Hematopoietic multipotent progenitor cell treated with erythropoietin and hydrocortisone succinate and interleukin-3 and kit ligand, for 4 days (in vitro differentiated cells): Measurements from ENCODE around the gene ARID3A.

Experiments used
- DNase-seq: peaks from one replicate; pipeline ENCODE4 v3.0.0-alpha.2; 2015

Gene ARID3A

DNA sequence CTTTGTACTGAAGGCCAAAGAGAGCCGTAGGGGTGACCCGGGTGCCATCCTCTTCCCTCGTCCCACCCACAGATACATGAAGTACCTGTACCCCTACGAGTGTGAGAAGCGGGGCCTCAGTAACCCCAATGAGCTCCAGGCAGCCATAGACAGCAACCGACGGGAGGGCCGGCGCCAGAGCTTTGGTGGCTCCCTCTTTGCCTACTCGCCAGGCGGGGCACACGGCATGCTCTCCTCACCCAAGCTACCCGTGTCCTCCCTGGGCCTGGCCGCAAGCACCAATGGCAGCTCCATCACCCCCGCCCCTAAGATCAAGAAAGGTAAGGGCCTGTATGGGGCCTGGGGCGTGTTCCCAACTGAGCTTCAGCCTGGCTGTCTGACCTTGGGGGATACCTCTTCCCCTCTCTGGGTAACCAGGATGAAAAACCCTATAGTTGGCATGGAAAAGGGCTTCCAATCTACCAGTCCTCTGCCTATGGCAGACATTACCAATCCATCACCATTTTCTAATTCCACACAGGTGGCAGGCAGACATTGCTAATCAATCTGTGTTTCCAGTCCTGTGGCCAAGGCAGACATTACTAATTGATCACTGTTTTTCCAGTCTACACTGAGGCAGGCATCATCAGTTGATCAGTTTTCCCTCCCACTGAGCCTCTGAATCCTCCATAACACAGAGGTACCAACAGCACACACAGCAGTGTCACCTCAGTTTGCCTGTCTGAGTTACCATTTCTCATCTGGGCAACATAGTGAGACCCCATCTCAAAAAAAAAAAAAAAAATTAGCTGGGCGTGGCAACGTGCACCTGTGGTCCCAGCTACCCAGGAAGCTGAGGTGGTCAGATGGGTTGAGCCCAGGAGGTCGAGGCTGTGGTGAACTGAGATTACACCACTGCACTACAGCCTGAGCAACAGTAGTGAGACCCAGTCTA is 39.2 kb downstream of the ARID3A start:
- DNase-seq: no peak

DNA sequence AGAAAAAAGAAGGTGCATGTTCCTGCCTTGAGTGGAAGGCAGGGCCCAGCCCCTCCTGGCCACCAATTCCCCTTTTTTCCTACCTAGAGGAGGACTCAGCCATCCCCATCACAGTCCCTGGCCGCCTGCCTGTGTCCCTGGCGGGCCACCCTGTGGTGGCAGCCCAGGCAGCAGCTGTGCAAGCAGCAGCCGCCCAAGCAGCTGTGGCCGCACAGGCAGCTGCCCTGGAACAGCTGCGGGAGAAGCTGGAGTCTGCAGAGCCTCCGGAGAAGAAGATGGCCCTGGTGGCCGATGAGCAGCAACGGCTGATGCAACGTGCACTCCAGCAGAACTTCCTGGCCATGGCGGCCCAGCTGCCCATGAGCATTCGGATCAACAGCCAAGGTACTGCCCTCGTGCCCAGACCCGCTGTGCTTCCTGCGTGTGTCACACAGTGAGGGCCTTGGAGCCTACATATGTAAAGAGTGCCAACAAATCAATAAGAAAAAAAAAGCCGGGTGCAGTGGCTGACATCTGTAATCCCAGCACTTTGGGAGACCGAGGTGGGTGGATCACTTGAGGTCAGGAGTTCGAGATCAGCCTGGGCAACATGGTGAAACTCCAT is 40.8 kb downstream of the ARID3A start:
- no peak for DNase-seq

DNA sequence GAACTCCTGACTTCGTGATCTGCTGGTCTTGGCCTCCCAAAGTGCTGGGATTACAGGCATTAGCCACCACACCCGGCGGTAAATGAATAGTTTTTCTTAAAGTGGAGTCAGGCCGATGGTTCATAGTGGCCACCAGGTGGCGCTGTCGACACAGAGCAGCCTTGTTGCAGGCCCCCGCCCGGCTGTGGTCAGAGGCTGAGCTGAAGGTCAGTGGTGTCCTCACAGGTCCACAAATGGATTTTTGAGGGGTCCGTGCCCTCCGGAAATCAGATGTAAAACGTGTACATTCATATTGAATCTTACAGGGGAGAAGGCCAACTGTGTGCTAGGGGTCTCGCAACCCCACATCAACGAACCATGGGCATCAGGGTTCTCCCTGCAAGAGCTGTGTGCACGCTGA is 44.9 kb downstream of the ARID3A start:
- DNase-seq: no peak

DNA sequence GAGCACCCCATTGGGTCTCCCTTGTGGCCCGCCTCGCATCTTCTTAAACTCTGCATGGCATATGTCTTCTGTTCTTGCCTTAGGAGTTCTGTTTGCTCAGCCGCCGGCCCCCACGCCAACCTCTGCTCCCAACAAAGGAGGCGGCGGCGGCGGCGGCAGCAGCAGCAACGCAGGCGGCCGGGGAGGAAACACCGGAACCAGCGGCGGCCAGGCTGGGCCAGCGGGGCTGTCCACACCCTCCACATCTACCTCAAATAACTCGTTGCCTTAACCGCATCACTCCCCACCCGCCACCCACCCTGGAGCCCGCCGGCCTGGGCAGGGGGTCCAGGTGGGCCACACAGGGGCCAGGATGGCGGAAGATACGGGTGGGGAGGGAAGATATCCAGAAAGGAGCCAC is 46.0 kb downstream of the ARID3A start:
- no peak for DNase-seq

DNA sequence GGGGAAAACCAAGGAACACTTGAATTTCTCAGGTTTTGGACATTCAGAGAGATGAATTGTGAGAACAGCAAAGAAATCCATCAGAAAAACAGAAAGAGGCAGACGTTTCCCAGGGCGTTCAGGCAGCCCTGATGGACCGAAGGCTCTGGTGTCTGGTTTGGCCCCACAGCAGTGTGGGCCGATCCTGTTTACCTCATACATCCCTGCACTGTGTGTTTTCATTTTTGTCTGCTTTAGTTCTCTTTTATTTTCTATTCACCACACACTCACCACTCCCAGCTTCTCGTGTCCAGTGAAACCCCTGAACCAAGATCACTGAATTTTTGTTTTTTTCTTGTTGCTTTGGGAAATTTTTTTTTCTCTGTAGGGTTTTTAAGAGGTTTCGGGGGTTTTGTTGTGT is 46.4 kb downstream of the ARID3A start:
- DNase-seq: no peak

DNA sequence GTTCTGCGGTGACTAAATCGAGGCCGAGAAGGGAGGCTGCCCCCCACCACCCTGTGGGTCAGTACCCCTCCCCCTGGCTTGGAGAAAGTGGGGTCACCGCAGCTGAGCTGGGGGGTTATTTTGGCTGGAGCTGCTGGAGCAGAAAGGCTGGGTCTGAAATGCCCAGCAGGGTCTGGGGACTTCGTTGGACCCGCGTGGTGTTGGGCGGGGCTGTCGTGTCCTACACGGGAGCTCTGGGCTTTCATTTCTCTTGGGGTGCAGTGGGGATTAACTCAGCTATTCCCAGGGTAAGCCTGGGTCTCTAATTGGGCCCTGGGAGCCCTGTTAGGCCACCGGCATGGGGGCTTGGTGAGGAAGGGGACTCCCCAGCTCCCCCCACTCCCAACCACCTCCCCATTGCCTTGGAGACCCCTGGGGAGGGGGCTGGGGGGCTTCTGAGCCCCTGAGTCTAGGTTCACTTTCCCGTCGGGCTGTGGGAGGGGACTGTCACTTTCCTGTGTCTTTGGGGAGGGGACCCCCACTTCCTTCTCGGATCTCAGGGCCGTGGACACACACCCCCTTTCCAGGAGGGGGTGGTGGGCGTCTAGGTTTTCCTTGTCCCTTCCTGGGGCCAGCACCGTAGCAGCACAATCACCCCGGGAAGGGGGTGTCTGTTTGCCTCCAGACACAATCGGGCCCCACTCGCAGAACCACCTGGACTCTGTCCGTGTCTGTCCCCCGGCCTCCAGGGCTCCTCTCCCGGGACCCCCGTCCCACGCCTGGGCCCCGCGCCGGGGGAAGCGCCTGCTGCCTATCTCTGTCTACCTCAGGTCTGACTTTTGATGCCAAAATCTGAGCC is 48.1 kb downstream of the ARID3A start:
- DNase-seq: no peak

DNA sequence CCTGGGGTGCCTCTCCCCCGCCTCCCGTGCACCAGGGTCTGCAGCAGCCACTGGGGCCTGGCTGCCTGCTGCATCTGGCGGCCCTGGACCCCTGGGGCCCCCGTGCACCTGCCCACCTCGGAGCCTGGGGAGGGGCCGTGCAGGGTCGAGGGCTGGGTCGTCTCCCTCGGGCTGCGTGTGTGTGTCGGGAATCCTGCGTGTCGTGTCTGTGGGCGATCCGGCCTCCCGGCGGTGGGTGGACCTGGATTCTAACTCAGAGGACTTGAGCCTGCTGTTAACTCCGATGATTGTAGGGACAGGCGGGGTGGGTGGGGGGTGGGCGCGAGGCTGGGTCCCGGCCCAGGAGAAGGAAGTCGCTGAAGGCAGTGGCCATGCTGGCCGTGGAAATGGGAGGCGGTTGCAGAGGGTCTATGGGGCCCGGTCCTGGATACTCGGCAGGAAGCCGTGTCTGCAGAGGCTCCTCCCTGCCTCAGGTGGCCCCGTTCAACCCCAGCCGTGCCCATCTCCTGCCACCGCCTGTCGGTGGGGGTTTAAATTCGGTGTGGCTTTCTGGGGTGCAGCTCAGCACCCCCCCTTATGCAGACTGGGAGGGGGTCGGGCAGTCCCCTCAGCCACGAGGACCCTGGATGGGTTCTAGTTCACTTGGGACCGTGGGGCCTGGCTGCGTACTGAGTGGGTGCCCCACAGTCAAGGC is 48.9 kb downstream of the ARID3A start:
- DNase-seq: no peak

DNA sequence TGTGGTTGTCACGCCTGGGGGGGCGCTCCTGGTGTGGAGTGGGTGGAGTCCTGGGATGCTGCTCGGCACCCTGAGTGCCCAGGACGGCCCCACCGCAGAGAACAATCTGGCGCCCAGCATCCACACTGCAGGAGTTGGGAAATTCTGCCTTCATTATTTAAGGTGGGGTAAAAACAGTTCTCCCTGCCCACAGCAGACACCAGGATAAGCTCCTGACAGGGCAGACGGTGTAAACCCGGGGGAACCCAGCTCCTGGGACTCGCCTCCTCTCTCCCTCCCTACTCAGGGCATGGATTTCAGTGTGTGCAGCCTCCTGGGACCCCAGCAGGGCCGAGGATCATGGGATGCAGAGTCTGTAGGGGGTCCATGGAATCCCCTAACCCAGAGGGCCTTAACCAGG is 50.6 kb downstream of the ARID3A start:
- no peak for DNase-seq

DNA sequence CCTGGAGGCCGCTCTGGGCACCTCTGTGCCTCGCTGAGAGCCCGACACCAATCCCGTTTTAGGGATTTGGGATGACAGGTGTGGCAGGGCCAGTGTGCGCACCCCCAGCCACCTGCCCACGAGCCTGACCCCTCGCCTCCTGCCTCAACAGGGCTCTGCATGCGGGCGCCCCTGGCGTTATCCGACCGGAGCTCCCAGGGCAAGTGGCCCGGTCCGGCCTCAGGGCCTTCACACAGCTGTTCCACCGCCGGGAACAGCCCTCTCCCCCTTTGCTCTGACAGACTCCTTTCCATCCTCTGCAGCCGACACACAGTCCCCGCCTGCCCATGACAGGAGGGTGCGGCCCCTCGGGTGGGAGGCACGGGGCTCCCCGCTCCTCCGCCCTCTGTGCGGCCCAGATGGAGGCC is 51.2 kb downstream of the ARID3A start:
- DNase-seq: no peak

DNA sequence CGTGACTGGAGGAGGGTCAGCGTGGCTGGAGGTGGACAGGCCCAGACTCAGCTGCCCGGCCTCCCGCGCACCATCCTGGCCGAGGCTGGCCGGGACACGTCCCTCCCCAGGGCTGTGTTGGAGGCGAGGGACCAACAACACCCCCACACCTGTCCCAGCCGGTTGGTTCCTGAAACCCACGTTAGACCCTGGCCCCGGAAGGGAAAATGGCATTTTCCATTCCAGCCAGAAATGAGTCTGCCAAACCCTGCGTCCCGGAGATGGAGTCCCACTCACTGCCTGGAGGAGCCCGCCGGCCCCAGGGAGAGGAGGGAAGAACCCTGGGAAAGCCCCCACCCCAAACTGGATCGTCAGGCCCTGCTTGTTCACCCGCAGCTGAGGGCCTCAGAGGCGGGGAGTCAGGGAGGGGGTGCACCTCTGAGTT is 53.5 kb downstream of the ARID3A start:
- DNase-seq: no peak

DNA sequence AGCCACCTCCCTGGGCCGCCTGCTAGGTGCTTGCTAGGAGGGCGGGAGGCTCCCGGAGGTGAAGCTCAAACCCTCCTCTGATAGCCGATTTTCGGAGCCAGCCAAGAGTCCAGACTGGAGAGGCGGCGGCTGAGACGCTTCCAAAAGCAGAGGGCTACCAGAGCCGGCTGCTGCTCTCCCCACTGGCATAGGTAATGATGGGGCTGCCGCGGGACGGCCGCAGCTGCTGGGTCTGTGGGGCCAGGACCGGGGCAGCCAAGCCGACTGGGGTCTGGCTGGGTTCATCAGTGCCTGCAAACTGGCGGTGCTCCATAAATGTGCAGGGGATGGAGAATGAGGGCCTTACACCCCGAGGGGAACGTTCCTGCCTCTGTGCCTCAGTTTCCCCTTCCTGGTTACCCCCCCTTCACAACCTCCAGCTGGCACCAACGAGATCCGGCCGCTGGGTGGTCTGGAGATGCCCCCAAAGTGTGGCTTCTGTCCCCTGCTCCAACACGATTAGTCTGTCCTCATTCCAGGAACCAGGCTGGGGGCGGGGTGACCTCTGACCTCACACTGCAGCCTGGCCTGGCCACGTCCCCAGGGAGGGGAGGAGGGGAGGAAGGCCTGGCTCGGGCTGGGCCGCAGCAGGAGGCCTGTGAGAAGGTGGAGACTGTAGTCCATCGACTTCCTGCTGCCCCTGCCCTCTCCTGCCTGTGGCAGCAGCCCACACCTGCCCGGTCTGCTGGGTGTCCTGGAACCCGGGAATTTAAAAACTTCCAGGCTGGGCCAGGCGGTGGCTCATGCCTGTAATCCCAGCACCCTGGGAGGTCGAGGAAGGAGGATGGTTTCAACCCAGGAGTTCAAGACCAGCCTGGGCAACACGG is 54.5 kb downstream of the ARID3A start:
- no peak for DNase-seq

DNA sequence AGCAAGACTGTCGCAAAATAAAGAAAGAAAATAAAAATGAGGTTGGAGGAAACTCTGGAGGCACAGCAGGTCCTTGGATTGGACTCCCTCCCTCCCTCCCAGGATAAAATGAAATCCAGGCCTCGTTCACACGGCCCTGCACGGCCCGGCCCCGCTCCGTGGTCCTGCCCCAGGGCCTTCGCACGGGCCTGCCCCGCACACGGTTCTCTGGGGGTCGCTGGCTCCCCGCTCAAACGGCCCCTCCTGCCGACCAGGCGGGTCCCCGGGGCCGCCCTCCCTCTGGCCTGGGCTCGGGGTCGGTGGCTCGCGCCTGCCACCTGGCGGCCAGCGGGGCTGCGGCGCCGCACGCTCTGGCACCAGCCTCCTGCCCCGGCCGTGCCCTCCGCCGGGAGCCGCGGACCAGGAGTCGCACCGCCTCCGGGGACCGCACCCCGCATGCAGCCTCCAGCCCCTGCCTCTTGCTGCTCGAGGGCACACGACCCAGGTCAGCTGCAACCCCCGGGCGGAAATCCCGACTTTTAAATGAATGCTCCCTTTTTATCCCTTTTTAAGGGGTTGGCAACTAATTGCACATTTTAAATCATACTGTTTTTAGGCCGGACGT is 56.8 kb downstream of the ARID3A start:
- DNase-seq: peak; percentile 82

DNA sequence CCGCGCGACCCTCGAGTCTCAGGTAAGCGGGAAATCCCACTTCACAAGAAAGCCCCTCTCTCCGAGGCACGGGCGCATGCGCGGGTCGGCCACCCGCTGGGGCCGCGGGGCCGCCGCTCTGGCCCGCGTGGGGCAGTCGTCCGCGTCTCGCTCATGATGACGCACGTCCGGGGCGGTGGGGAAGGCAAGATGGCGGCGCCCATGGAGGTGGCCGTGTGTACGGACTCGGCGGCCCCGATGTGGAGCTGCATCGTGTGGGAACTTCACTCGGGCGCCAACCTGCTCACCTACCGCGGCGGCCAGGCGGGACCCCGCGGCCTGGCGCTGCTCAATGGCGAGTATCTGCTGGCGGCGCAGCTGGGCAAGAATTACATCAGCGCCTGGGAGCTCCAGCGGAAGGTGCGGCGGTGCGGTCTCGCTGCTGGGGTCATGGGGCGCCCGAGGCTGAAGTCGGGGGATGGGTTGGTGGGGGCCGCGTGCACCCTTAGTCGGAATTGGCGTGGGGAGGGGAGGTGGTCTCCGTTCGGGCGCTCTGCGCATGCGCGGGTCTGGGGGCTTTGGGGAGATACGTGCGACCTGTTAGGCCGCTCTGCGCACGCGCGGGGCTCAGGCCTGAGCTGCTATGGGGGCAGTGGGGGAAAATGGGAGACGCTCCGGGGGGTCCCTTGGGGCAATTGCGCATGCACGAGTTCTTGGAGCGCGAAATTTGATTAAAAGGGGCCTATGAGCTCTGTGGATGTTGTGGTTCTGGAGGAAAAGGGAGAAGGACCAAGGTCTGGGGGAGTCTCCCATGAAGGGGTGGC is 58.5 kb downstream of the ARID3A start, which contains the start of gene WDR18:
TSS of gene WDR18 (plus strand) at position 181 of the 803 bp plus-strand sequence. CDS start at position 190, 9 bp downstream.
- DNase-seq: peak; percentile 97

DNA sequence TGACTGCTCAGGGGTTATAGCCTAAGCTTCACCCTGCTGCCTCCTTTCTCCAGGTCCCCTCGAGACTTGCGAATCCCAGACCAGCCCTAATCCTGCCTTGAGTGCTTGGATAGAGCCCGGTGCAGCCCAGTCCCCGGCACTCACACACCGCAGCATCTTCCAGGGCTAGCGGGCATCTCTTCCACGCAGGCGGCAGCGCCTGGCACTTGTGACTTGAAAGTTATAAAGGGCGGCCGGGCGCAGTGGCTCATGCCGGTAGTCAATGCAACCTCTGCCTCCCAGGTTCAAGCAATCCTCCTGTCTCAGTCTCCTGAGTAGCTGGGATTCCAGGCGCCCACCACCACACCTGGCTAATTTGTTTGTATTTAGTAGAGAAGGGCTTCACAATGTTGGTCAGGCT is 60.2 kb downstream of the ARID3A start:
- no peak for DNase-seq

DNA sequence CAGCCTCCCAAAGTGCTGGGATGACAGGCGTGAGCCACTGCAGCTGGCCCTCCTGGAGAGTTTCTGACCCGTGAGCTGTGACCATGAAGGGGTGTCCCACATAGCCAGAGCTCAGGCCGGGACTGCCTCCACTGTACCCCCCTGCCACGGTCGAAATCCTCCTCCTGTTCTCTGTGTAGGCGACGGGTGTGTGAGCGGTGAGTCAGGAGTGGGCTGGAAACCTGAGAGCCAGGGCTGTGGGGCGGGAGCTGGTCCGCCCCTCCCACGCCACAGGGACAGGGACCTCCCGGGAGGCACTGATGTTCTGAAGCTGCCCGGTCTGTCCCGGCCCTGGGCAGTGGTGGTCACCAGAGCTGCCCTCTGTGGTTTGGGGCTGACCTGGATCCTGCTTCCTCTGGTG is 62.2 kb downstream of the ARID3A start:
- no peak for DNase-seq

DNA sequence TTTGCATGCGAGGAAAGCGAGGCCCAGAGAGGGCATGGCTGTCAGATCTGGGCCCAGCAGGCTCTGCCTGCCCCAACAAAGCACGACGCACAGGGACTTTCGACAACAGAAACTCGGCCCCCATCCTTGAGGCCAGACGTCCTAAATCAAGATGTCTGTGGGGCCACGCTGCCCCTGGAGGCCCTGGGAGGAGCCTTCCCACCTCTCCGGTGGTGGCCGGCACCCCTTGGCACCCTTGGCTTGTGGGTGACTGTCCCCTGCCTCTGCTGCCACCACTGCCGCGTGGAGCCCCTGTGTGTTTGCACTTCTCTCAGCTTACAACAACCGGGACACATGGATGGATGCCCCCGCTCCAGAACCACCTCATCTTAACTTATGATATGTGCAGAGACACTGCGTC is 62.7 kb downstream of the ARID3A start:
- DNase-seq: no peak

DNA sequence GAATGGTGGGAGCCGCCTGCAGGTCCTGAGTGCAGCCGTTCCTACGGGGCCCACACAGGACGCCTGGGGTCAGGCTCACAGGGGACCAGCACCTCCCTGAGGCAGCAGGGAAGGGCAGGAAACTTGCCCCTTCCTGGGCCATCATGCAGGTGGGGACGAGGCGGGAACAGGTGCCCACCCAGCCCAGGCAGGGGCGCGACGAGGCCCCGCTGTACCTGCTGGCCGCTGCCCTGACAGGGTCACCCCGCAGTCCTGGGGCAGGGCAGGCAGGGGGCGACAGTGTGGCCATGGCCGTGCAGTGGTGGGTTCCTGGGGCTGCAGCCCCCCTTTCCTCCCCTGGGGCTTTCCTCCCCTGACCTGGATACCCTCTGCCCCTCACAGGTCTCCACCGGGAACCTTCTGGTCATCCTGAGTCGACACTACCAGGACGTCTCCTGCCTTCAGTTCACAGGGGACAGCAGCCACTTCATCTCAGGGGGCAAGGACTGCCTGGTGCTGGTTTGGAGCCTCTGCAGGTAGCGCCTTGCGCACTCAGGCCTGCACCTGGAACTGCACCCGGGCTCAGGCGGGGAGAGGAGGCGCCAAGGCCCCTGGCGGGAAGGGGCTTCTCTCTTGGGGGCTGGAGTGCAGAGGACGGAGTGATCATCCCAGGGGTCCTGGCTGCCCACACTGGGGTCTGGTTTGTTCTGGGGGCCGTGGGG is 63.7 kb downstream of the ARID3A start:
- peak; percentile 8 for DNase-seq

DNA sequence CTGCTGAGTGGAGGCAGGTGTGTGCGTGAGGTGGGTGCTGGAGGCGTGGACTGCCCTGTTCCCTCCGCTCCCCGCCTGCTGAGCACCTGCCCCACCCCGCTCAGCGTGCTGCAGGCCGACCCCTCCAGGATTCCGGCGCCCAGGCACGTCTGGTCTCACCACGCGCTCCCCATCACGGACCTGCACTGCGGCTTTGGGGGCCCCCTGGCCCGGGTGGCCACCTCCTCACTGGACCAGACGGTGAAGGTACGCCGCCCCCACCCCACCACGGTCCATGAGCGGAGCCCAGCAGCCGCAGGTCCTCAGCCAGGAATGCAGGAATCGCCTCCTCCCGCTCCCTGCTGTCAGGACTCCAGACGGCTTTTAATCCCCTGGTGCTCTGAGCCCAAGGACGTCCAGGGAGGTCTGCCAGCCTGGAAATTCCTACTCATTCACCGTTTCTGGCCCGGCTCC is 64.3 kb downstream of the ARID3A start:
- DNase-seq: no peak

DNA sequence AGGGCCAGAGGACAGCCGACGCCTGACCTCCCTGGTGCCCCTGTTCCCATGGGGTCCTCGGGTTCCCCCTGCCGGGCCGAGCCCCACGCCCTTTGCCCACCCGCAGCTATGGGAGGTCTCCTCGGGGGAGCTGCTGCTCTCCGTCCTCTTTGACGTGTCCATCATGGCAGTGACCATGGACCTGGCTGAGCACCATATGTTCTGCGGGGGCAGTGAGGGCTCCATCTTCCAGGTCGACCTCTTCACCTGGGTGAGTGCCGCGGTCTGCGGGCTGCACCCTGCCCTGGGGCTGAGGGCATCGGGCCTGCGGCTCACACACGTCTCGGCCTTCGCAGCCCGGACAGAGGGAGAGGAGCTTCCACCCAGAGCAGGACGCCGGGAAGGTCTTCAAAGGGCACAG is 64.9 kb downstream of the ARID3A start:
- DNase-seq: no peak
